Measurements from ENCODE around the gene PLEKHA7.

- TF ChIP-seq POLR2A (IDR thresholded peaks at IDR 0.05; ENCODE audit: low read depth, low read length), result no peak
- no peak for TF ChIP-seq POLR2AphosphoS5 (IDR thresholded peaks at IDR 0.05; ENCODE audit: low read depth, low read length)
- no peak for TF ChIP-seq TAF1 (IDR thresholded peaks at IDR 0.05; ENCODE audit: borderline replicate concordance, low read depth, low read length)
Measured at GRCh38 chr11:16759857-16760508, 254.2 kb downstream of the PLEKHA7 start.

Data from GM12892 (cell line).